Stimulated activated CD8-positive, alpha-beta memory T cell treated with anti-CD3 and anti-CD28 coated beads, Interleukin-7, amount 100 ng/mL, for 24 hours (primary cell): ENCODE measurements around the gene BLOC1S4.
"Not testable (repeated sequence)": the region's sequence is repeated elsewhere in the genome, so short reads cannot be mapped to it uniquely, and the experiment has no call there.

ENCODE experiments used
- DNase-seq: peaks from one replicate; pipeline ENCODE4 v3.0.0-alpha.2; 2020; ENCODE audit warnings: low read depth

The BLOC1S4 gene

GRCh38 chr4:6718932-6719610, 3.1 kb downstream of the BLOC1S4 start:
- no peak for DNase-seq

- DNase-seq: no peak
Measured at GRCh38 chr4:6719611-6720179, 3.7 kb downstream of the BLOC1S4 start.

DNA sequence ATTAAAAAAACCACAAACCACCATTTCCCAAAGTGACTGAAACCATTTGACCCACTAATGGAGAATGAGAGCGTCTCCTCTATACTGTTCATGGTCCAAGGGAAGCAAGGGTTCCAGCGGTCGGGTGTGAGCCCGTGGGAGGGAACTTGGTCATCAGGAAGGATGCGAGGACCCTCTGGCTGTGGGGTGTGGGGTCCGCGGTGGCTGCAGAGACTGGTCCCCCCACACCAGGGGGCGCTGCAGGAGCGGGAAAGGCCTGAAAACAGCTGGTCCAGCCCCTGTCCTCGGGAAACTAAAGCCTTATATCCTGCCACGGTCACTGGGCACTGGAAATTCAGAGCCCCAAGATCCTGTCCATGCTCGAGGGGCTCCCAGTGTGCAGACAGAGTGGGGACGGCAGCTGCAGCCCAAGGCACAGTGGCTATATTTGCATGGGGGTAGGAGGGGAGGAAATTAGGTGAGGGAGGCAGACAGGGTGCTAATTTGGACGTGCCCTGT, 4.3 kb downstream of the BLOC1S4 start:
- peak; percentile 69 for DNase-seq

DNA sequence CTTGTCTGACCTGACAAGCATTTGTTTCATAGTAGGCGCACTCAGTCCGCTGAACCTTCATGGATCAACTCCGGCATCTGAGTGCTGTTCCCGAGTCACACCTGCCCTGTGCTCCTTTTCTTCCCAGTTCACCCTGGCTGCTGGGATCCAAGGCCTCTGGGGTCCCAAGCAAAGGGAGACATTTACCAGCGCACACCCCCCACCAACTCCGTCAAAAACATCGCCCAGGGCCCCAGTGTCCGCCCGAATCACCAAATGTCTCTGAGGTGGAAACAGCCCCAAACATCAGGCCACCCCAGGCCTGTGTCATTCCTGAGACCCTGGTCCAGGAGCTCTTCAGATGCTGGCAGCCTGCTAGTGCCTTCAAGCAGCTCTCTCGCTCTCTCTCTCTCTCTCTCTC, 5.1 kb downstream of the BLOC1S4 start:
- DNase-seq: no peak

- DNase-seq: no peak
Measured at GRCh38 chr4:6722891-6723290, 6.9 kb downstream of the BLOC1S4 start.

DNA sequence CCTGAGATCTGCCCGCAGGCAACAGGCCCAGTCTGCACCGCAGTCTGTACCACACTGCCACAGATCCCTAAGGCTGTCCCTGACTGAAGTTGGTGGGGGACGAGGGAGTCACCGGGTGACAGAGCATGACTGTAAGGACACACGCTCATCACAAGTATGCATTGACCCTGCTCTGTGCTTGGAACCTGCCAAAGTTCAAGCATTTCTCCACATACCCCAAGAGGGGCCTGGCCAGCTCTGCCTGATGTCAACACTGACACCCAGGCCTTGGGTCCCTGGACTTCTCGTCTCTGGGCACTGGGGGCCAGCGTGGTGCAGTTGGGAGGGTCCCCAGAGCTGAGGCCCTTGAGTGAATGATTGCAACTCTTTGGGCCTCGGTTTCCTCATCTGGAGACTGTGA, 7.9 kb downstream of the BLOC1S4 start:
- no peak for DNase-seq

DNA sequence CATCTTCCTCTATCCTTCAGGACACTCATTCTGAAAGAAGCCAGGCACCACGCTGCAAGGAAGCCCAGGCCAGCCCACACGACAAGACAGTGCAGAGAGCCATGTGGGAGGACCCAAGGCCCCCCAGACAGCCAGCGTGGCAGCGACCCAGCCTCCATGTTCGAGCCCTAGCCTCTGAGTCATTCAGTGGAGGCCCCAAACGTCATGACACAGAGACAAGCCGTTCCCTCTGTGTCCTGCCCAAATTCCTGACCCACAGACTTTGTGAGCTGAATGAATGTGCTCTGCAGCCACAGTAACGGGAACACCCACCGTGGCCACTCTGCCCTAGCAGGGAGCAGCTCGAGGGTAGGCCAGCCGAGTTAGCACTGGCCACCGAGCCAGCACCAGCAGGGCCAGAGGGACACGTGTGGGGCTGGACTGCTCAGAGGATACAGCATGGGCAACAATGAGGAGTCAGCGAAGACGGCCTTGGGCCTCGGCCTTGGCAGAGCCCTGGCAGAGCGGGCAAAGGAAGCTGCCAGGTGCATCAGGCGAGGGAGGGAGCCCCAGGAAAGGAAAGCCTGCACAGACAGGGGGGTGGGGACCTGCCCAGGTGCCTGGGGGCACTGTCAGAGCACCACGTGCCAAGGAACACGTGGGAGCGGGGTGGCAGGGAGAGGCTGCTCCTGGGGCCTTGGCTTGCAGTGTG, 8.6 kb downstream of the BLOC1S4 start:
- DNase-seq: no peak

DNA sequence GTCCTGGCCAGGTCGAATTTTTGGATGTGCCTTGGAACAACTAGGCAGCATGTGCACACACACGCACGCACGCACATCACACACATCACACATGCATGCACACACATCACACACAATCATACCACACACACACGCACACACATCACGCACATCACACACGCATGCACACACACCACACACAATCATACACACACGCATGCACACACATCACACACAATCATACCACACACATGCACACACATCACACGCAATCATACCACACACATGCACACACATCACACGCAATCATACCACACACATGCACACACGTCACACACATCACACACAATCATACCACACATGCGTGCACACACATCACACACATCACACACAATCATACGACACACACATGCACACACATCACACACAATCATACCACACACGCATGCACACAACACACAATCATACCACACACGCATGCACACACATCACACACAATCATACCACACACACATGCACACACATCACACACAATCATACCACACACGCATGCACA, 9.5 kb downstream of the BLOC1S4 start:
- not testable (repeated sequence) for DNase-seq

DNA sequence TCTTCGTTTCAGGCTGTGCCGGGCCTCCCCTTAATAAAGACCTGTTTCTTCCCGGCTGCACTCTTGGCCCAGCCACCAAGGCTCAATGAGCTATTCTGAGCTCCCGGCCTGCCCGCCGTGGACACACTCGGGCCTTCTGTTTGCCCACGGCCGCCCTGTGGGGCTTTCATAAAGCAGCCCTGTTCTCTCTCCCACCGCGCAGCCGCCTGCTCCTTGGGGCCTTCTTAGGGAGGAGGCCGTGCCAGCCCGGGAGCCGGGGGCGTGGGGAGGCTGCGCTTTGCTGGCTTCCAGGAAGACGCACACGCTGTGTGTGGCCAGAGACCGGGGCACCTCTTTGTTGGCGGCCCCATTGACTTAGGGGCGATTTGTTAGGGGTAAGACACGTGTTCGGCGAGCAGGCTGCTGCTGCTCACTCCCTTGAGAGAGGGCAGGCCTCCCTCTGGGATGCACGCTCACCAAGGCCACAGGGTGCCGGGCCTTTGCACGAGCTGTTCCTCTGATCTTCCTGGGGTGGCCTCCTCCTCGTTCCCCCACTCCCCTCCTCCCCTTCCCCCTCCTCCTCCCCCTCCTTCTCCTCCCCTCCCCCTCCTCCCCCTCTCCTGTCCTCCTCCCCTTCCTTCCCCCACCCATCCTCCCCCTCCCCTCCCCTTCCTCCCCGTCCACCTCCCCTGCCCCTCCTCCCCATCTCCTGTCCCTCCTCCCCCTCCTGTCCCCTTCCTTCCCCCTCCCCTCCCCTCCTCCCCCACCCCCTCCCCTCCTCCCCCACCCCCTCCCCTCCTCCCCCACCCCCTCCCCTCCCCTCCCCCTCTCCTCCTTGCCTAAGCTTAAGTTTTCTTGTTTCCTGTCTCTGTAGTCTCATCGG, 11.3 kb downstream of the BLOC1S4 start:
- DNase-seq: no peak

- DNase-seq: no peak
Measured at GRCh38 chr4:6727943-6728250, 11.9 kb downstream of the BLOC1S4 start.

DNA sequence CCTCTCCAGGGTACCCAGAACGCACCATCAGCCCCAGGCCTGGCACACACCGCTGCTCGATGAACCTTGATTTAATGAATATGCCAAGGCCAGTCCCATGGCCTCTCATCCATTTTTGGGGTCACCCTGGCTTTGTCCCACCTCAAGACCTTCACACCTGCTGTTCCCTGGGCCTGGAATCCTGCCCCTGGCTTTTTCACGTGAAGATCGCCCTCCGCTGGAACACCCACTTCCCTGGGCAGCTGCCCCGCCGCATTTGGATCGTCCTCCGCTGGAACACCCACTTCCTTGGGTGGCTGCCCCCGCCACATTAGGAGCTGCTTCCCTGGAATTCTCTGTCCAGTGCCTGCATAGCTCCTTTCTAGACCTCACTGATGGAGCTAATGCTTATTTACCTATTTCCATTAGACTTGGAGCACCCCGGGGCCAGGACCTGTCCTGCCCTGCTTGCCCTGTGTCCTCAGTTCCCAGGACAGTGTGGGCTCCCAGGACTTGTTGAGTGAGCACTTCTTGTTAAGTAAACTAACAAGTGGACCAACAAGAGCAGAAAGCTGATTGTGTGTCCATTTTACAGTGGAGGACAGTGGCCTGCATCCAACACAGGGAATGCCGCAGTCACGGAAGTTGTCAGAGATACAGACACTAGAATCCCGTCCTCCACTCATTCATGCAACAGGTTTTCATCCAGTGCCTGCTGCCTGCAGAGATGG, 12.5 kb downstream of the BLOC1S4 start:
- DNase-seq: no peak

- no peak for DNase-seq
Measured at GRCh38 chr4:6730603-6731317, 14.8 kb downstream of the BLOC1S4 start.

GRCh38 chr4:6731318-6731675, 15.3 kb downstream of the BLOC1S4 start:
- DNase-seq: no peak

- DNase-seq: no peak
Measured at GRCh38 chr4:6731780-6732179, 15.8 kb downstream of the BLOC1S4 start.

DNA sequence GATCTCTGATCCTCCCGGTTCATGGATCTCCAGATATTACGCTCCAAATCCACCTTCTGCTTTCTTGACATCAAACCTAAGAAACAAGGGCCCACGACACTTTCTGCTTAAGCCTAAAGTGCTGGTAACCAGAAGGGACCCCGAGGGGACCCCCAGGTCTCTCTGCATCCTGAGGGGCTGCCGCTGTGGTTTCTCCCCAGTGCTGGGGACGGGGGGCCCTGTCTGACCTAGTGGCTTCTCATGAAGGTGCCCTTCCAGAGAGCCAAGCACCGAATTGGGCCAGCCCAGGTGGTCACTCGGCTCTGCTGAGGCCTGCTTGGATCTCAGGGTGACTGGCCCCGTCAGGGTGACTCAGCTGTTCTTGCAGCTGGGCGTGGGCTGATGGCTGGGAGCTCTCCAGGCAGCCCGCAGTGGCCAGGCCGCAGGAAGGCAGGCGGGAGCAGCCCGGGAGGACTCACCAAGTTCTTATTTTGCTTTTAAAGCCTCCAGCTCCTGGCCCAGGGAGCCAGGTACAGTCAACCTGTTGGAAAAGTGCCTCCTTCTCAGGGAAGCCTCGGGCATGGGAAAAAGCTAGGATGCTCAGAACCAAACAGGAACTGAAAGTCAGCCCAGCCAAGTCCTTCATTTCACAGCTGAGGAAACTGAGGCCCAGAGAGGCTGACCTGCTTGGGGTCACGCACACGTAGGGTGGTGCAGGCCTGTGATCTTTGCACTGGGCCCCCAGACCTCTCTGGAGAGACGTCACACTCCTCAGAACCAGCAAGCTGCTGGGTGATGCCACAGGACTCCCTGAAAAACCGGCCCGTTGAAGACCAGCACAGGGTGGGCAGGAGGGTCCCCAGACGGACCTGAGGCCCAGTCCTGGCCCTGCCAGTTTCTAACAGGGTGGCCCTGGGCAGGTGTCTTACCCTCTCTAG, 16.7 kb downstream of the BLOC1S4 start:
- no peak for DNase-seq

GRCh38 chr4:6733358-6734164, 17.6 kb downstream of the BLOC1S4 start:
- no peak for DNase-seq

- no peak for DNase-seq
Measured at GRCh38 chr4:6734165-6734786, 18.3 kb downstream of the BLOC1S4 start.

- DNase-seq: no peak
Measured at GRCh38 chr4:6739920-6740319, 23.9 kb downstream of the BLOC1S4 start.

GRCh38 chr4:6740347-6740746, 24.4 kb downstream of the BLOC1S4 start:
- DNase-seq: no peak
